Stomach (tissue), 4 donors: ENCODE measurements around the gene MIP.
"Not testable (repeated sequence)": the region's sequence is repeated elsewhere in the genome, so short reads cannot be mapped to it uniquely, and the experiment has no call there.

ENCODE experiments used
- EP300 ChIP-seq: sonication (generic); formaldehyde crosslinking; IDR thresholded peaks from one replicate; pipeline ENCODE4 v1.6.1; 2017; ENCODE audit warnings: antibody characterized with exemption
- TF ChIP-seq, protein P1 (sequence below), 7 experiments: fragments of 450-650 bp in 4 of 7; fragments of 200-600 bp in 3 of 7; sonication (generic) in 3 of 7; IDR thresholded peaks; one replicate each; pipeline ENCODE4 v1.5.1; 2016 to 2019; ENCODE audit warnings: antibody characterized with exemption in 7 of 7, control low read depth in 2 of 7, mild to moderate bottlenecking in 1 of 7

DNA sequence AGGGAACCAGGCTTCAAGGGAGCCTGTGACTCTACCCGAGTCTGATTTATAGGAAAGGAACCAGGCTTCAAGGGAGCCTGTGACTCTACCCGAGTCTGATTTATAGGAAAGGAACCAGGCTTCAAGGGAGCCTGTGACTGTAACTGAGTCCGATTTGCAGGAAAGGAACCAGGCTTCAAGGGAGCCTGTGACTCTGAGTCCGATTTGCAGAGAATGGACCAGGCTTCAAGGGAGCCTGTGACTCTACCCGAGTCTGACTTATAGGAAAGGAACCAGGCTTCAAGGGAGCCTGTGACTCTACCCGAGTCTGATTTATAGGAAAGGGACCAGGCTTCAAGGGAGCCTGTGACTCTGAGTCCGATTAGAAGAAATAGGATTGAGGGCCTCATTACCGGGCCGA, 45.0 kb upstream of the MIP start:
- TF ChIP-seq, protein P1, sequence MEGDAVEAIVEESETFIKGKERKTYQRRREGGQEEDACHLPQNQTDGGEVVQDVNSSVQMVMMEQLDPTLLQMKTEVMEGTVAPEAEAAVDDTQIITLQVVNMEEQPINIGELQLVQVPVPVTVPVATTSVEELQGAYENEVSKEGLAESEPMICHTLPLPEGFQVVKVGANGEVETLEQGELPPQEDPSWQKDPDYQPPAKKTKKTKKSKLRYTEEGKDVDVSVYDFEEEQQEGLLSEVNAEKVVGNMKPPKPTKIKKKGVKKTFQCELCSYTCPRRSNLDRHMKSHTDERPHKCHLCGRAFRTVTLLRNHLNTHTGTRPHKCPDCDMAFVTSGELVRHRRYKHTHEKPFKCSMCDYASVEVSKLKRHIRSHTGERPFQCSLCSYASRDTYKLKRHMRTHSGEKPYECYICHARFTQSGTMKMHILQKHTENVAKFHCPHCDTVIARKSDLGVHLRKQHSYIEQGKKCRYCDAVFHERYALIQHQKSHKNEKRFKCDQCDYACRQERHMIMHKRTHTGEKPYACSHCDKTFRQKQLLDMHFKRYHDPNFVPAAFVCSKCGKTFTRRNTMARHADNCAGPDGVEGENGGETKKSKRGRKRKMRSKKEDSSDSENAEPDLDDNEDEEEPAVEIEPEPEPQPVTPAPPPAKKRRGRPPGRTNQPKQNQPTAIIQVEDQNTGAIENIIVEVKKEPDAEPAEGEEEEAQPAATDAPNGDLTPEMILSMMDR (IDR thresholded peaks at IDR 0.05), result not testable (repeated sequence)
- not testable (repeated sequence) for TF ChIP-seq EP300
